HTERT RPE-1 (cell line): ENCODE data around the gene ZBTB42.

Experiments
- in situ Hi-C: fragments of 300-500 bp; cut with MboI; formaldehyde crosslinking; loops from 4 replicates; pipeline ENCODE4 v1.14.3; 2020; ENCODE audit warnings: low sequenced_read_pairs

ZBTB42 gene

DNA sequence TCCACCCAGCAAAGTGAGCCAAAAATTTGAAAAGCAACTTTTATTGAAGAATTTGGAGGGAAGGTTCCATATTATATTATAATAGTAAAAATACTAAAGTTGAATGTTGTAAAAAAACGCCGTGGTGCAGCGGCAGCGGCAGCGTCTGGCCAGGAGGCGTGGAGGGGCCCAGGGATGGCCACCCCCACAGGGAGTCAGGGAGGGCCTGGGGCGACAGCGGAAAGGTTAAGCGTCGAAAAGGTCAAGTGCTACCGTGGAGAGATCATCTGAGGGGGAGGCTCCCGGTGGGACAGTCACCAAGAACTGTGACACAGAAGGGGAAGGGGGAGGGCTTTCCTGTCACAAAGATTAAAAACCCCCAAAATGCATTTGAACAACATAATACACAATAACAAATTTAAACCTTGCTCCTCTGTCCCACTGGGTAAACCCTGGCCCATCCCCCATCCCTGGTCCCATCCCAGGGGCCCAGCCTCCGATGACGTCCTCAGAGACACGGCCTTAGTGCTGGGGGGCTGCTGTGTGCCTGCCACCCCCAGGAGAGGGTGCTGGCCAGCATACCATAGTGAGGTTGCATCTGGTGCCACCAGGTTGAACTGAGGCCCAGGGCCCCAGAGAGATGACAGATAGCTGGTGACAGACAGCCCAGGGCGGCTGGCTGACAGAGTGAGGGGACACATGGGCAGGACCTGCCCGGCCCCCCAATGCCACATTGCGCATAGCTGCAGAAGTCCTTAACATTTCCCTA lies 31.4 kb upstream of the ZBTB42 start:
- in situ Hi-C loops: no loop called here

- in situ Hi-C loops: no loop called here
These were observed 30.8 kb upstream of the ZBTB42 start for GRCh38 chr14:104770072-104770579.

DNA sequence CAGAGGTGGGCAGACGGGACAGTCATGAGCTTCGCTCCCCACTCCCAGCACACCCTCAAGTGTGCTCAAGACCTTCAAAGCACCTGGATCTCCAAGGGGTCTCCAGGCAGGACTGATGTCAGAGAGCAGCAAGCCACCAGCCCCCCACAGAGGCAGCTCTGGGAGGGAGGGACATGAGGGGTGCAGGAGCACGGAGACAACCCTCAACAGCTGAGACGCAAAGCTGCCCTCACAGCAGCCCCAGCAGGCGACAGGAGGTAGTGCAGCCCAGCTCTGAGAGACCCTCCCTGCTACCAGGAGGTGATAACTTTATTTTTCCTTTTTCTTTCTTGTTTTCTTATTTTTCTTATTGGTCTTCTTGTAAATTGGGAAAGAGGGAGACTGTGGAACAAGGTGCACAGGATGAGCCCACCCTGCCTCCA lies 30.0 kb upstream of the ZBTB42 start:
- in situ Hi-C loops: no loop called here

DNA sequence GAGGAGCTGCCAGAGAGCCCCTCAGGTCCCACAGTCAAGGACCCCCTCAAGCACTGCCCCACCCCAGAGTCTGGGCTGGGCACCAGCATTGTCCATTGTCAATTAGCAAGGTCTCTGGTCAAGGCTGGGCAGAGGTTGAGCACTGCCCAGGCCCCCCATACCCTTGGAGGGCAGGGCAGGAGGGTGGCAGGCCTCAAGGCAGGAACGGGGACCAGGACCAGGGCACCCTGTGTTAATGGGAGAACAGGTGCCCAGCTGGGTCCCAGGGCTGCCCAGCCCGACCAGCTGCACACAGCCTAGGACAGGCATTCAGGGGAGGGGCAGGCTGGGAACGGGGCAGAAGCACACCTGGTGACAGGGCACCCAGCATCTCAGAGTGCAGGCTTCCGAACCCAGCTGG lies 29.5 kb upstream of the ZBTB42 start:
- in situ Hi-C loops: no loop called here

DNA sequence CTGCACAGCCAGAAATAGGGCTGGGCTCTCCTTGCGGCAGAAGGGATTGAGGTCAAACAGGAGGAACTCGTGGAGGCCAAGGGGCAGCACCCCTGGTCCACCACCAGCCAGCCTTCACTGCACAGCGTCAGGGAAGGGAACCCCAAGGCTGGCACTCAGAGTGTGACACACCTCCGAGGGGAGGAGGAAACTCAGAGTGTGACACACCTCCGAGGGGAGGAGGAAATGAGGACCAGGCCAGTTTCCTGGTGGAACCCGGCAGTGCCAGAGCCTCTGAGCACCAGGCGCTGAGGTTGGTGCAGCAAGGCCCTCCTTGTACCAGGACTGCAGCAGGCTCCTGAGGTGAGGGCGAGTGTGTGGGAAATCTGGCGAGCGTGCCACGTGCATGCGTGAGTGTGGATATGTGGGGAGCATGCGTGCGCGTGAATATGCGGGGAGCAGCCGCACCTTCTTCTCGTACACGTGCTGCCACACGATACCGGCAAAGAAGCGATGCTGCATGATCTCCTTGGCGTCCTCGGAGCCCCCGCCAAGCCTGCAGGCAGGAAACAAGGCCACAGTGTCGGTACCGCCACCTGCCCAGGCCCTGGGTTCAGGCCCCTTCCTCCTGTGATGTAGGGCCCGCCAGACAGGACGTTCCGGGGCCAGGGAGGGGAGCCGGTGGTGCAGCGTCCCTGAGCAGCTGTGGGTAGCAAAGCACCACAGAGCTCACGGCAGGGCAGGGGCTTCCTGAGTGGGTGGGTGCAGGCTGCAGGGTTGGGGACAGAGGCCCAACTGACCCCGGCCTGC lies 28.8 kb upstream of the ZBTB42 start:
- in situ Hi-C loops: no loop called here

DNA sequence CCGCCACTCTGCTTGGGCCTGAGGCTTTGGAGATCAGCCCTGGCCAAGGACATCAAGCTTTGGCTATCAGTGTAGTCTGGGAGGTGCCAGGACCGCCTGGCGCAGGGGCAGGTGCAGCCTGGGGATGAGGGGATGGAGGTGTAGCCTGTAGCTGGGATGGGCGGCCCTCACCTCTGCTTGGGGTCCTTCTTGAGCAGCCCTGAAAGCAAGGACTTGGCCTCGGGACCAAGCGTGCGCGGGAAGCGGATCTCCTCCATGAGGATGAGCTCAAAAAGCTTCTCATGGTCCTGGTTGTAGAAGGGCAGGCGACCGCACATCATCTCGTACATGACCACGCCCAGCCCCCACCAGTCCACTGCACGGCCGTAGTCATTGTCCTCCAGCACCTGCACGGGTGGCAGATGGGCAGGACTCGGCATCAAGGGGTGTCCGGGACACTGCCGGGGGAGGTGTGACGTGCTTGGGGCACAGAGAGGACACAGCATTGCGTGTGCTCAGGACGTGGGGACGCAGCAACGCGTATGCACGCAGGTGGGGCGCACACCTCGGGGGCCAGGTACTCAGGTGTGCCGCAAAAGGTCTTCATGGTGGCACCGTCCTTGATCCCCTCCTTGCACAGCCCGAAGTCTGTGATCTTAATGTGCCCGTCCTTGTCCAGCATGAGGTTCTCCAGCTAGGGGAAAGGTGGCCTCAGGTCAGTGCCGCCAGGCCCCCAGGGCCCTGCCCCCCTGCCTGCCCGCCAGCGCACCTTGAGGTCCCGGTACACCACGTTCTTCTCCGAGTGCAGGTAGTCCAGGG lies 28.0 kb upstream of the ZBTB42 start:
- in situ Hi-C loops: no loop called here

- in situ Hi-C loops: no loop called here
These were observed 27.1 kb upstream of the ZBTB42 start for GRCh38 chr14:104773505-104774452.

DNA sequence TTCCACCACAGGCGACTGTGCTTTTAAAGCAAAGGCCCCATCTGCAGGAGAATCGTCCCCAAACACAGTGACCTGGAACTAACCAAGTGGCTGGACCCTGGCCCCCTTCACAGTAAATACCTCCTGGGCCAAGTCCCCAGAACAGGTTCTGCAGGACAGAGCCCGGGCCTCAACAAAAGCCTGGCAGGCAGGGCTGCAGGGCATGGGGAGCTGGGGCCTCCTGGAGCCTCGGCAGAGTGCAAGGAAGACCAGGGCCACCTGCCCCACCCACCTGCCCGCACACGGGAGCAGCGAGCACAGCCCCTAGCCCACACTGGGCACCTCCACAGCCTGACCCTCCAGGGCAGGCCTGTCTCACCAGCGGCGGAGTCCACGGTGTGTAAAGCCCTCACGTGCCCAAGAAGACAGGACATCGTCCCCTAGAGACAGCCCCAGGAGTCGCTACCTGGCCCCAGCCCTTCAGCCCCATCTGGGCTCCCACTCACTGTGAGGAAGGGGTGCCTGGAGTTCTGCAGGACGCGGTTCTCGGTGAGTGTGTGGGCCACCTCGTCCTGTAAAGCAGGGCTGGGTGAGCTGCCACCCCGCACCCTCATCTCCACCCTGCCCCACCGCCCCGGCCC lies 26.3 kb upstream of the ZBTB42 start:
- in situ Hi-C loops: no loop called here

DNA sequence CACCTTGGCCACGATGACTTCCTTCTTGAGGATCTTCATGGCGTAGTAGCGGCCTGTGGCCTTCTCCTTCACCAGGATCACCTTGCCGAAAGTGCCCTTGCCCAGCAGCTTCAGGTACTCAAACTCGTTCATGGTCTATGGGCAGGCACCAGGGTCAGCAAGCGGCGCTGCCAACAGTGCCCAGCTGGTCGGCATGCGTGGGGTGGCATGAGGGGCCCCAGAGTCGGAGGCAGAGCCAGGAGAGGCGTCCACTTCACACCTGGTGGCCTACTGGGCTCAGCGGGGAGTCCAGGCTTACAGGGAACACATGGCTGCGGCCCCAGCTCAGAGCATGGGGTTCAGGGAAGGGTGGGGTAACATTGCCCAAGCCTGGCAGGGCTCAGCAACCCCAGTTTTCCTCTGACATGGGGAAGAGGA lies 25.8 kb upstream of the ZBTB42 start:
- in situ Hi-C loops: no loop called here

DNA sequence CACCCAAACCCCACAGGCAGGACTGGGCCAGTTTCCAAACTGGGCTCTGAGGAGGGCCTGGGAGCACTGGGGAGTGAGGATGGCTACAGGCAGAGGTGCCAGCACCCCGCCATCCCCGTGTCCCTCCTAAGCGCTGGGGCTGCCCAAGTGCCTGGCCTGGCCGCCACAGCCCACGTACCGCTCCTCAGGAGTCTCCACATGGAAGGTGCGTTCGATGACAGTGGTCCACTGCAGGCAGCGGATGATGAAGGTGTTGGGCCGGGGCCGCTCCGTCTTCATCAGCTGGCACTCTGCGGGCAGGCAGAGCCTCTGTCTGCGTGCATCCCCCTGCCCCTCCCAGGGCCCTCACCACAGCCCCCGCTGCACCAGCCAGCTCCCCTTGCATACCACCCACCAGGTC lies 24.4 kb upstream of the ZBTB42 start:
- in situ Hi-C loops: no loop called here

- in situ Hi-C loops: no loop called here
These were observed 23.7 kb upstream of the ZBTB42 start for GRCh38 chr14:104776961-104777807.

DNA sequence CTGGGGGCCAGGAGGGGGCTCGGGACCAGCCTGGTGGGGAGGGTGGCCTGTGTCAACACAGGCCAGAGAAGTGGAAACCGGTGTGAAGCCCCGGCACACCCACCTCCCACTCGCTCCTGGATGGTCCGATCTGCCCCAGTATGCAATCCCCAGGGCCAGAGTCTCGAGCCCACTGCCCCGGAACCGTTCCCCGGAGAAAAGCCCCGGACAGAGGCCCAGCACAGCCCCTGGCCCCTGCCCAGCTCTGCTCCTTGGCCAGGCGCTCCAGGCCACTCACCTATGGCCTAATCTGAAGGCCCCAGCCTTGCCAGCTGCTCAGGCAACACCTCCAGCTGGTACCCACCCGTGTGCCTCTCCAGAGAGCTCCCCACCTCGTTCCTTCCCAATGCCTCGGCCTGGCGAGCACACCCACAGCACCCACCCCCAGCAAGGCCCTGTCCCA lies 23.1 kb upstream of the ZBTB42 start:
- in situ Hi-C loops: no loop called here

DNA sequence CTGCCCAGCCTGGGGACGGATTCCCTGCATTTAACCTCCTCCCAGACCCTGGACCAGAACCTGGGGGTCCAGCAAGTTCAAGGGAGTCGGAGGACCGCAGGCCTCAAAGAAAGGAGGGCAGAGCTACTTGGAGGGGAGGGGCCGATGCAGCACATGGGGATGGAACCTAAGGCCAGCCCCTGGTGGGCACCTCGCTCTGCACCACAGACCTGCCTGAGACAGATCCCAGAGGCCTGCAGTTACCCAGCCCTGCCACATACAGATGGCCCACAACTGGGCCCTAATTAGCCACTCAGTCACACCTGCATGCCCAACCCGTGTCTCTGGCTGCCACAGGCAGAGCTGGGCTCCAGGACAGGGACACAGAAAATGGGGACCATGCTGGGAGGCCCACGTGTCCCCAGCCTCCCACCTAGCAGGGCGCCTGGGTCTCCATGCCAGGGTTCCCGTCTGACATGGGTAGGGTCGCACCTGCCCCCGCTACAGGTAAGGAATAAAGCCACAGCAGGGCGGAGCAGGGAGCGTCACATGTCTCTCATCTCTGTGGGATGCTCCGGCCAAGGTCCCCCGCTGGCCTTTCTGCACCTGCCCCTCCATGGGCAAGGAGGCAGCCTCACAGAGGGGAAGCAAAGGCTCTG lies 22.1 kb upstream of the ZBTB42 start:
- in situ Hi-C loops: no loop called here

DNA sequence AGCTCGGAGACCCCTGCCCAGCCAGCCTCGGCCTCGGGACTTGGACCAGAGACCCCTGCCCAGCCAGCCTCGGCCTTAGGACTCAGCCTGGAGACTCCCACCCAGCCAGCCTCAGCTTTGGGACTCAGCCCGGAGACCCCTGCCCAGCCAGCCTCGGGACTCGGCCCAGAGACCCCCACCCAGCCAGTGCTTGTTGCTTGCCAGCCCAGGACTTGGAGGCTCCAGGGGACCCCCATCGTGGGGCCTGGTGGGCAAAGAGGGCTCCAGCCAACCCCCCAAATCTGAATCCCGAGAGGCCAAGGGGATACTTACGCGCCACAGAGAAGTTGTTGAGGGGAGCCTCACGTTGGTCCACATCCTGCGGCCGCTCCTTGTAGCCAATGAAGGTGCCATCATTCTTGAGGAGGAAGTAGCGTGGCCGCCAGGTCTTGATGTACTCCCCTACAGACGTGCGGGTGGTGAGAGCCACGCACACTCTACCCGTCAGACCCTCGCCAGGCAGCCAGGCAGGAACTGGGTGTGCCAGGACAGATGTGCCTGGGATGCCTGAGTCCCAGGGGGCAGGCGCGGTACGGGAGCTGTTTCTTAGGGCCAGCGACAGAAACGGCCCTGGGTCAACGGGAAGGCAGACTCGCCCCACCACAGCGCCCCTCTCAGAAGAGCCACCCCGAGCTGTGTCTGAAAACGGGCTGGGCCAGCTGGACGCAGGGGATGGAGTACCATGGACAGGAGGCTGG lies 21.0 kb upstream of the ZBTB42 start:
- in situ Hi-C loops: no loop called here

DNA sequence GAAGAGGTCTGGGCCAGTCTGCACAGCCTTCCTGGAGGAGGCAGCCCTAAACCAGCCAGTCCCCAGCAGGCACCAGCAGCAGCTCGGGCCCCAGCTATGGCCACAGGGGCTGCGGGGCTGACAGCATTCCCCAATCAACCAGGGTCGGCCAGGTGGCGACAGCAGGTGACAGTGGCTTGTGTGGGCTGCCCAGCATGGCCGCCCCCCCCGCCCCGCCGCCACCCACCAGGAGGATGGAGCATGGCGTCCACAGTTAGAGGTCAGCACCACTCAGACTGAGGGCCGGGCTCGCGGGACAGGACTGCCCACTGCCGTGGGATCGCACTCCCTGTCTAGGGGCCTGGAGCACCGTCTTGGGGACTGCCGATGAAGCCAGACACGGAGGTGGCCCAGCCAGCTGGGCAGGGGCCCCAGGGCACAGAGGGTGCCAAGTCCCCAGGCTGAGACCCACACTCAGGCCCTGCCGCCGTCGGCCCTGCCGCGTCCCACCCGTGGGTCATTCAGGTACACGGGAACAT lies 20.3 kb upstream of the ZBTB42 start:
- in situ Hi-C loops: no loop called here

DNA sequence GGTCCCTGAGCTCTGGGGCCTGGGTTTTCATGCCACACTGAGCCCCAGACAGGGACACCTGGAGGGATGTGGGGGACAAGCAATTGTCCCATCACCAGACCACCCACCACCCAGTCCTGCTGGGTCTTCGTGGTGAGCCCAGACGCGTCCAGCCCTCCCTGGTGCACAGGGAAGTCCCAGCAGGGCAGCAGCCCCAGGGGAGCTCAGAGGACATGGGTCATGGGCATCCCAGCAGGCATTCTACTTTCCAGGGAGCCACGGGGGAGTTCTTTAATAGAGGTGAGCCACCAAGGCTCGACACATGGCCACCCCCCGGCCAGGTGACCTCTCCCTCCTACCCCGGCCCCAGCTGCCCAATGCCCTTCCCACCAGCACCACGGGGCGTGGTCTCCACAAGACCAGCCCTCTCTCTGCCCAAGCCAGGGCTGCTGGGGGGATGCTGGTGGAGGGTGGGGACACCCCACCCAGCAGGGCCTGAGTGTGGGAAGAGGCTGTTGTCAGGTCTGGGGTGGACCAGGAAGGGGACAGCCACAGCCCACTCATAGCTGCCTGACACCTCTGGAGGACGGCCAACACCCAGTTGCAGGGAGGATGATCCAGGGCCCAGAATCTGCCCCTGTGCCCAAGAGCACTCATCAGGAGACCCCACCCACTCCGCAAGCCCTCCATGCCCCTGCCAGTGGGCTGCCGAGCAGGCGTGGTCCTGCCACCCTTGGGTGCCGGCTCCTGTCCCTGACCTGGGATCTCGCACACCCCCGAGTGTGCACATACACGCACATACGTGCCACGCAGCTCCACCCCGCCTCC lies 19.4 kb upstream of the ZBTB42 start:
- in situ Hi-C loops: no loop called here
